HG03520 (cell line): Measurements from ENCODE around the gene PPIF.

Experiments
- ATAC-seq: cut with Tn5 transposase; IDR thresholded peaks from one replicate; pipeline ENCODE4 v1.9.1; 2021; ENCODE audit warnings: mild to moderate bottlenecking, moderate library complexity; ENCODE audit not compliant: unreplicated experiment

PPIF gene

GRCh38 chr10:79347894-79348639 lies 798 bp downstream of the PPIF start:
- ATAC-seq = peak; percentile 67

- ATAC-seq = no peak
Measured at GRCh38 chr10:79348640-79348988, 1.3 kb downstream of the PPIF start.

GRCh38 chr10:79349072-79349491 lies 1.8 kb downstream of the PPIF start:
- no peak for ATAC-seq

GRCh38 chr10:79349766-79350406 lies 2.6 kb downstream of the PPIF start:
- no peak for ATAC-seq

DNA sequence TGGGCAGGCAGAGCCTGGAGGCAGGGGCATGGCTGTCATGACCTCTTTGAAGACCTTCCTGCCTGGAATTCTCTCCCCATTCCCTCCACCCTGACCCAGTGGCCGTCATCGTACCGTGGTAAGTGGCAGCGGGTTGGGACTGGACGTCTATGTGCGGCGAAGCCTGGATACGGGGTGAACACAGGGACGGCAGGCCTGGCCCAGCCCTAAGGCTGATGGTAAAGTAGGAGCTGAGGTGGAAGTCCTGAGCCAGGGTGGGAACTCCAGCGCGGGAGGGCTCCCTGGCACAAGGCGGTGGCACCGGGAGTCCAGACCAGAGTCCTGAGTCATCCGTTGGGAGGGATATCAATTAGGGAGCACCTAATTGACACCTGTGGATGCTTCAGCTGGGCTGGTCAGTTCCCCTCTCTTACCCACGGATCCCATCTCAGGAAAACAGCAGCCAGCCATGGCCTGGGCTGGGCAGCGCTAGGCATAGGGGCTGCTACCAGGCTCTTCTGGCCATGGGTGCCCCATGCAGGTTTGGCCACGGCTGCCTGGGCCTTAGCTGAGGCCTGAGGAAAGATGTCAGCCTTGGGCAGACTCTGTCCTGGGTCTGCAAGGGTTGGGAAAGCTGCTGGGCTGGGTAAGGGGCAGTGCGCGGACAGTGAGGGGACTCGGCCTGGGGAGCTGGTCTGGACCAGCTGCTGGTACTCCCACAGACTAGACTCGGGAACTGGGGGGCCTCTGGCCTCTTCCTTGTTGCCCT lies 3.3 kb downstream of the PPIF start:
- no peak for ATAC-seq

GRCh38 chr10:79351332-79351731 lies 4.1 kb downstream of the PPIF start:
- no peak for ATAC-seq

GRCh38 chr10:79352035-79352877 lies 5.0 kb downstream of the PPIF start:
- ATAC-seq = no peak

DNA sequence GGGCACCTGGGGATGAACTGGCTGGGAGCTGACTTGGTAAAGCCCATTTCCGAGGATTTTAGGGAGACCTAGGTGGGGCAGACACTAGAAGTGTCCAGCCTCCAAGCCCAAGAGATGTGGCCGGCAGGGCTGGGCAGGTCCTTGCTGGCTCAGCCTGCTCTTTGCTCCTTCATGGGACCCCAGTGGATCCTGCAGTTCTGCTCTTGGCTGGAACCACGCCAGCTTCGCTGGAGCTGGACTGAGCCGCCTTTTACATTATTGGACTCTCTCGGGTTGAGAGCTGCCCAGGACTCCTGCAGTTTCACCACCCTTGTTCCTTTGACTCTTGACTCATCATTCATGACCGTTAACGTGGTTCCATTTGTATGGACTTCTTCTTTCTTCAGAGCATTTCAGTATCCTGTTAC lies 5.7 kb downstream of the PPIF start:
- no peak for ATAC-seq

- no peak for ATAC-seq
Measured at GRCh38 chr10:79353726-79354125, 6.5 kb downstream of the PPIF start.

DNA sequence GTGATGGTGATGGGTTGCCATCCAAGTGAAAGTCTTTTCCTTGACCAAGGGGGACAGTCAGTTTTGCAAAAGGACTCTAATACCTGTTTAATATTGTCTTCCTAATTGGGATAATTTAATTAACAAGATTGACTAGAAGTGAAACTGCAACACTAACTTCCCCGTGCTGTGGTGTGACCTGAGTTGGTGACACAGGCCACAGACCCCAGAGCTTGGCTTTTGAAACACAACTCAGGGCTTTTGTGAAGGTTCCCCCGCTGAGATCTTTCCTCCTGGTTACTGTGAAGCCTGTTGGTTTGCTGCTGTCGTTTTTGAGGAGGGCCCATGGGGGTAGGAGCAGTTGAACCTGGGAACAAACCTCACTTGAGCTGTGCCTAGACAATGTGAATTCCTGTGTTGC lies 6.9 kb downstream of the PPIF start:
- no peak for ATAC-seq

DNA sequence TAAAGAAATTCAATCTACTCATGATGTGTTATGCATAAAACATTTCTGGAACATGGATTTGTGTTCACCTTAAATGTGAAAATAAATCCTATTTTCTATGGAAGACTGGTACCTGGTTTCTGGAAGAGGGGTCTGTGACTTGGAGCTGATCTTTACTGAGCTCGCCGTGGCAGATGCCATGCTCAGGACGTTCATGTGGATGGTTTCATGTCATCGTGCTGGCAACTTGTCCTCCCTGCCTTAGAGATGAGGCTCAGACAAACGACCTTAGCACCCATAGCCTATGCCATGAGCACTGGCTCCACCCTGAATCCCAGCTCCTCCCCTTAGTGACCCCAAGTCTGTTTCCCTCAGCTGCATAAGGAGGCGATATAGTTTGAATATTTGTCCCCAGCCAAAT lies 7.3 kb downstream of the PPIF start:
- no peak for ATAC-seq

GRCh38 chr10:79355420-79356017 lies 8.2 kb downstream of the PPIF start:
- no peak for ATAC-seq

GRCh38 chr10:79356104-79356503 lies 8.8 kb downstream of the PPIF start:
- no peak for ATAC-seq

- no peak for ATAC-seq
Measured at GRCh38 chr10:79357180-79357579, 9.9 kb downstream of the PPIF start.

DNA sequence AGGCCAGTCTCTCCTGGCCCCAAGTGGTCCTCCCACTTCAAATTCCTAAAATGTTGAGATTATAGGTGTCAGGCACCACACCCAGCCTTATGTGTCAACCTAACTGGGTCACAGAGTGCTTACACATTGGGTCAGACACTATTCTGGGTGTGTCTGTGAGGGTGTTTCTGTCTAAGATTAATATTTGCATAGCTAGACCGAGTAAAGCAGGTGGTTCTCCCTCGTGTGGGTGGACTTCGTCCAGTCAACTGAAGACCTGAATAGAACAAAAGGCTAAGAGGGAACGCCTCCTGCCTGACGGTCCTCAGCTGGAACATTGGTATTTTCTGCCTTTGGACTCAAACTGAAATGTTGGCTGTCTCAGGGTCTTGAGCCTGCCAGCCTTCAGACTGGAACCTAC lies 11.5 kb downstream of the PPIF start:
- no peak for ATAC-seq

DNA sequence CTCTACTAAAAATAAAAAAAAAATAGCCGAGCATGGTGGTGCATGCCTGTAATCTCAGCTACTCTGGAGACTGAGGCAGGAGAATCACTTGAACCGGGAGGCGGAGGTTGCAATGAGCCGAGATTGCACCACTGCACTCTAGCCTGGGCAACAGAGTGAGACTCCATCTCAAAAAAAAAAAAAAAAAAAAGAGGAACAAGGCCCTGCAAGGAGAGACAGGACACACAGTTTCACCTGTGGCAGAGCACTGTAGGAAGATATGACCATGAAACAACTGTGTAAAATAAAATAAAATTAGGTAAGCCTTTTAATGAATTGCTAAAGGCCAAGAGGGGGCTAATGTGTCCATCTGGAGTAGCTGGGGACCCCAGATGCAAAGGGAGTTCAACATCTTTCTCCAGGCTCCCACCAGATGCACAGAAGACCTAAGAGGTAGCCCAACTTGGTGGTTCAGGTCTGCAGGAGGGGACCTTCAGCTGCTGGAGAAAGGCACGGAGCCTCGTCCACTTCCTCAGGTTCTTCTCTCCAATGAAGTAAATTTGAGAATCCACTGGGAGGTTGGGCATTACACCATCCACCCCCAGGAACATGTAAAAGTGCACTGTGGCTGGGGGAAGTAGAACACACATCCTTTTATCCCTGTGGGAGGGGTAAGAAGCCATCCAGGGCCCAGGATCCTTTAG lies 12.7 kb downstream of the PPIF start:
- no peak for ATAC-seq

DNA sequence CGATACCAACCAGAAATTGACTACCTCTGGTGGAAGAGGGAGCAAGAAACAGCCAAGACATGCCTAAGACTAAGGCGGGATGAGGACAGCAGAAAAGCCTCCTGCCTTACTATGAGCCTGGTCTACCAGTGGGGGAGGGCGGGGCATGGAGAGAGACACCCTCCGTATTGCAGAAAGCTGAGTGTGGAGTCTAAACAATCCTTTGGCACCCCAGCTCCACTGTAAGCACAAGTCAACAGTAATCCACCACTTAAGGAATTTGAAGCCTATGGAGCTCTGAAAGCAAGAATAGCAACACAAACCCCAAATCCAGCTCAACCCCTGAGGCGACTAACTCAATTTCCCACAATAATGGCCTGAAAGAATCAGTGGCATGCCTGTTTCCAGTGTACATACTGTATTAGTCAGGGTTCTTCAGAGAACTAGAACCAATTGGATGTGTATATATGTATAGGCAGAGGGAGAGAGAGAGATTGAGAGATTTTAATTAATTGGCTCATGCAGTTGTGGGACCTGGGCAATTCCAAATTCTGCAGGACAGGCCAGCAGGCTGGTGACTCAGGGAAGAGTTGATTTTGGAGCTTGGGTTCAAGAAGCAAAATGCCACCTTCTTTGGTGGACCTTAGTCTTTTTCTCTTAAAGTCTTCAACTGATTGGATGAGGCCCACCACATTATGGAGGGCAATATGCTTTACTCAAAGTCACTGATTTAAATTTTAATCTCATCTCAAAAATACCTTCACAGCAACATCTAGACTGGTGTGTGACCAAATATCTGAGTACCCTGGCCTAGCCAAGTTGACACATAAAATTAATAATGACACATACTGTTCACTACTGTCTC lies 13.5 kb downstream of the PPIF start:
- ATAC-seq = no peak

- no peak for ATAC-seq
Measured at GRCh38 chr10:79361726-79362397, 14.6 kb downstream of the PPIF start.
